Measurements from ENCODE around the gene DHFR2.

DNA sequence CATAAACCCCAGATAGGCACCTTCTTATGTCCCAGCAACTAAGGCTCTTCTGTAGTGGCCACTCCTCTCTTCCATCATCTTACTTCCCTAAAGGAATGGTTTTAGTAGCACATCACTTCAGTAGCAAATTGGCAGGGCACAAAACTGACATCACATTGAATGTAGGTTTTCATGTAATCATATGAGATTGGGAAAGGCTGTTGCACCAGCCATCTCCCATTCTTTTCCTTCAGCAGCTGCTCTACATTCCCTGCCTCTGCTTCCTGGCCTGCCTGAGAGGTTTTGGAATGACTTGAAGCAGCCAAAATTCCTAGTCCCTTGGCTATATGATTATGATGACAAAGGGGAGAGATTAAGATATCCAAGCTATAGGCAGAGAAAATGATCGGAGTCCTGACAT, 36.6 kb upstream of the DHFR2 start:
- TF ChIP-seq POLR2AphosphoS5 (IDR thresholded peaks at IDR 0.05; ENCODE audit: low read depth, low read length) (no peak), POLR2A (IDR thresholded peaks at IDR 0.05; ENCODE audit: low read depth, low read length) (no peak)

All from GM12892 (cell line).